PC-9 (cell line): Measurements from ENCODE around the gene ZMYM4. TPM values are rescaled to one million over a fixed set of nuclear protein-coding genes. Genes with fewer than 3 reads are reported as not detected.

ENCODE experiments used
- BruUV-seq: library from RNA; stranded (reverse); fragments of 400-500 nt; replicated peaks from 2 replicates; lab custom pipeline; 2021; lab: Mats Ljungman, UMichigan
- CTCF ChIA-PET: fragments of 300-600 bp; sonication (Branson Sonifier 250); formaldehyde crosslinking; loops from one replicate; lab custom pipeline; 2022; ENCODE audit warnings: antibody characterized with exemption; lab: Charles Lee
- POLR2A ChIA-PET: fragments of 300-600 bp; sonication (Branson Sonifier 250); formaldehyde crosslinking; loops from one replicate; lab custom pipeline; 2022; ENCODE audit warnings: antibody characterized with exemption; ENCODE audit not compliant: unreplicated experiment; lab: Charles Lee
- DNase-seq, 2 experiments: peaks; one replicate each; pipeline versions ENCODE4 v3.0.0 to v3.0.0-alpha.2; 2015 to 2022; ENCODE audit warnings: mixed read lengths in 1 of 2
- H2AFZ ChIP-seq: fragments of 200-600 bp; sonication (generic); 2 replicates; pipeline ENCODE4 v1.8.1; 2017; ENCODE audit warnings: antibody characterized with exemption
- H3F3A ChIP-seq: fragments of 200-600 bp; sonication (generic); 2 replicates; pipeline ENCODE4 v1.8.1; 2017; ENCODE audit warnings: antibody characterized with exemption, mild to moderate bottlenecking, low read depth; ENCODE audit not compliant: insufficient read depth
- H3K27ac ChIP-seq: fragments of 200-600 bp; sonication (generic); 2 replicates; pipeline ENCODE4 v1.6.1; 2016; ENCODE audit warnings: mixed run types
- H3K27me3 ChIP-seq: fragments of 200-600 bp; sonication (generic); 2 replicates; pipeline ENCODE4 v1.6.1; 2016; ENCODE audit warnings: low read depth, mixed run types; ENCODE audit not compliant: insufficient read depth
- H3K36me3 ChIP-seq: fragments of 200-600 bp; sonication (generic); 2 replicates; pipeline ENCODE4 v1.6.1; 2016; ENCODE audit warnings: low read depth, mixed run types
- H3K4me1 ChIP-seq: fragments of 200-600 bp; sonication (generic); replicated peaks from 2 replicates; pipeline ENCODE4 v1.6.1; 2016; ENCODE audit warnings: mixed run types; ENCODE audit not compliant: insufficient read depth
- H3K4me2 ChIP-seq: fragments of 200-600 bp; sonication (generic); 2 replicates; pipeline ENCODE4 v1.6.1; 2017; ENCODE audit warnings: mixed run types
- H3K4me3 ChIP-seq: fragments of 200-600 bp; sonication (generic); 2 replicates; pipeline ENCODE4 v1.6.1; 2016; ENCODE audit warnings: mixed run types
- H3K79me2 ChIP-seq: fragments of 200-600 bp; sonication (generic); 2 replicates; pipeline ENCODE4 v1.6.1; 2017; ENCODE audit warnings: low read depth, mixed run types
- H3K9me2 ChIP-seq: fragments of 200-600 bp; sonication (generic); 2 replicates; pipeline ENCODE4 v1.8.1; 2017; ENCODE audit warnings: mild to moderate bottlenecking; ENCODE audit not compliant: insufficient read depth
- H3K9me3 ChIP-seq: fragments of 200-600 bp; sonication (generic); 2 replicates; pipeline ENCODE4 v1.8.1; 2016; ENCODE audit warnings: low read depth; ENCODE audit not compliant: insufficient read depth
- H4K20me1 ChIP-seq: fragments of 200-600 bp; sonication (generic); 2 replicates; pipeline ENCODE4 v1.8.1; 2017; ENCODE audit not compliant: insufficient read depth
- EZH2 ChIP-seq: fragments of 200-600 bp; sonication (generic); IDR thresholded peaks from 2 replicates; pipeline ENCODE4 v1.8.0; 2017; ENCODE audit warnings: antibody characterized with exemption, low read depth
- intact Hi-C: fragments of 100-400 bp; cut with micrococcal nuclease; formaldehyde crosslinking; loops from one replicate; pipeline ENCODE4 v1.10.0; 2022; ENCODE audit not compliant: unreplicated experiment
- total RNA-seq: library from RNA; stranded (reverse); gene quantifications from 2 replicates; pipeline ENCODE4 v1.2.3, GENCODE V29; 2021
- TF ChIP-seq, protein P1 (sequence below): fragments of 200-600 bp; sonication (generic); conservative IDR thresholded peaks from 2 replicates; pipeline ENCODE4 v1.6.1; 2017; ENCODE audit warnings: mixed run types, antibody characterized with exemption, mild to moderate bottlenecking, moderate library complexity

ZMYM4 gene
- total RNA-seq, 1 experiment from 2014 or later, result 84.4 TPM

GRCh38 chr1:35243691-35244090 lies 24.8 kb upstream of the ZMYM4 start:
- Histone ChIP-seq H3K27me3 (no peaks in the 10 kb centered on the region), H3K4me3 (no peak overlapping the region), H3K9me2 (no peaks in the 10 kb centered on the region), H3F3A (no peaks in the 10 kb centered on the region), H3K27ac (no peak overlapping the region), H3K4me2 (no peak overlapping the region), H3K9me3 (no peaks in the 10 kb centered on the region), H3K79me2 (no peaks in the 10 kb centered on the region), H3K4me1 (no peaks in the 10 kb centered on the region), H2AFZ (no peak overlapping the region), H3K36me3 (no peaks in the 10 kb centered on the region), H4K20me1 (no peaks in the 10 kb centered on the region)
- intact Hi-C loops, result no loop called here
- CTCF ChIA-PET, result no interaction called here
- no TSS peak for BruUV-seq
- no peak for DNase-seq
- TF ChIP-seq EZH2, result no peak
- TF ChIP-seq, protein P1, sequence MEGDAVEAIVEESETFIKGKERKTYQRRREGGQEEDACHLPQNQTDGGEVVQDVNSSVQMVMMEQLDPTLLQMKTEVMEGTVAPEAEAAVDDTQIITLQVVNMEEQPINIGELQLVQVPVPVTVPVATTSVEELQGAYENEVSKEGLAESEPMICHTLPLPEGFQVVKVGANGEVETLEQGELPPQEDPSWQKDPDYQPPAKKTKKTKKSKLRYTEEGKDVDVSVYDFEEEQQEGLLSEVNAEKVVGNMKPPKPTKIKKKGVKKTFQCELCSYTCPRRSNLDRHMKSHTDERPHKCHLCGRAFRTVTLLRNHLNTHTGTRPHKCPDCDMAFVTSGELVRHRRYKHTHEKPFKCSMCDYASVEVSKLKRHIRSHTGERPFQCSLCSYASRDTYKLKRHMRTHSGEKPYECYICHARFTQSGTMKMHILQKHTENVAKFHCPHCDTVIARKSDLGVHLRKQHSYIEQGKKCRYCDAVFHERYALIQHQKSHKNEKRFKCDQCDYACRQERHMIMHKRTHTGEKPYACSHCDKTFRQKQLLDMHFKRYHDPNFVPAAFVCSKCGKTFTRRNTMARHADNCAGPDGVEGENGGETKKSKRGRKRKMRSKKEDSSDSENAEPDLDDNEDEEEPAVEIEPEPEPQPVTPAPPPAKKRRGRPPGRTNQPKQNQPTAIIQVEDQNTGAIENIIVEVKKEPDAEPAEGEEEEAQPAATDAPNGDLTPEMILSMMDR, result no peak
- POLR2A ChIA-PET, result no interaction called here

DNA sequence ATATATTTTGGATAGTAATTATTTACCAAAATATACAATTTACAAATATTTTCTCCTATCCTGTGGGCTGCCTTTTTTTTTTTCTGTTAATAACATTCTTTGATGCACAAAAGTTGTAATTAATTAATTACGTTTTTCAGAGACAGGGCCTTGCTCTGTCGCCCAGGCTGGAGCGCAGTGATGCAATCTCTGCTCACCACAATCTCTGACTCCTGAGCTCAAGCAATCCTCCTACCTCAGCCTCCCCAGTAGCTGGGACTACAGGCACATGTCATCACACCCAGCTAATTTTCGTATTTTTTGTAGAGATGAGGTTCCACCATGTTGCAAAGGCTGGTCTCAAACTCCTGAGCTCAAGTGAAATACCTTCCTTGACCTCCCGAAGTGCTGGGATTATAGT lies 21.3 kb upstream of the ZMYM4 start:
- H3K27ac ChIP-seq, result no peak overlapping the region
- no peaks in the 10 kb centered on the region for H3K9me3 ChIP-seq
- H3K4me2 ChIP-seq, result no peak overlapping the region
- DNase-seq, result no peak
- intact Hi-C loops, result no loop called here
- no peaks in the 10 kb centered on the region for H3K4me1 ChIP-seq
- CTCF ChIA-PET, result no interaction called here
- H3K79me2 ChIP-seq, result no peaks in the 10 kb centered on the region
- no peaks in the 10 kb centered on the region for H3F3A ChIP-seq
- no peak overlapping the region for H3K4me3 ChIP-seq
- H3K36me3 ChIP-seq, result no peaks in the 10 kb centered on the region
- no peaks in the 10 kb centered on the region for H4K20me1 ChIP-seq
- POLR2A ChIA-PET, result no interaction called here
- no peaks in the 10 kb centered on the region for H3K27me3 ChIP-seq
- no peak overlapping the region for H2AFZ ChIP-seq
- no peaks in the 10 kb centered on the region for H3K9me2 ChIP-seq
- TF ChIP-seq EZH2, result no peak
- TF ChIP-seq, protein P1, result no peak
- no TSS peak for BruUV-seq

DNA sequence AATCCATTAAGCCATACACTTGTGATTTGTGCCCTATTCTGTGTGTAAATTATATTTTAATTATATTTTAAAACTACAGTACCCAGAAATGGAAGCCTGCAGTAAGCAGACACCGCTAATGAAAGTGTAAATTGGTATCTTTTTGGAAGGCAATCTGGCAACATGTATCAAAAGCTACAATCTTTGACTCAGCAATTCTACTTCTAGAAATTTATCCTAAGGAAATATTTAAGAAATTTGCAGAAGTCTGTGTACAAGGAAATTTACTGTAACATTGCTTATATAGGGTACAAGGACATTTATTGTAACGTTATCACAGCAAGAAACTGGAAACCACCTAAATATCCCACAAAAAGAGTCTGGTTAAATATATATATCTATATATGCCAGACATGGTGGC lies 14.6 kb upstream of the ZMYM4 start:
- ChIA-PET CTCF (no interaction called here), POLR2A (no interaction called here)
- Histone ChIP-seq H3K9me2 (no peaks in the 10 kb centered on the region), H3K4me3 (no peak overlapping the region), H3K79me2 (no peaks in the 10 kb centered on the region), H4K20me1 (no peaks in the 10 kb centered on the region), H3F3A (no peaks in the 10 kb centered on the region), H3K9me3 (no peaks in the 10 kb centered on the region), H3K36me3 (no peaks in the 10 kb centered on the region), H3K4me1 (no peaks in the 10 kb centered on the region), H3K27me3 (no peaks in the 10 kb centered on the region), H2AFZ (no peak overlapping the region), H3K4me2 (no peak overlapping the region), H3K27ac (no peak overlapping the region)
- no peak for DNase-seq
- TF ChIP-seq, protein P1, result no peak
- no peak for TF ChIP-seq EZH2
- no TSS peak for BruUV-seq
- intact Hi-C loops, result no loop called here
